SU-DHL-6 (cell line): ENCODE results near the gene PDE3A.
"Not testable (repeated sequence)": the region's sequence is repeated elsewhere in the genome, so short reads cannot be mapped to it uniquely, and the experiment has no call there.

Experiments used
- H2AFZ ChIP-seq: fragments of 200-600 bp; sonication (generic); 2 replicates; pipeline ENCODE4 v1.6.1; 2014; ENCODE audit warnings: low read depth, mild to moderate bottlenecking, moderate library complexity, mixed read lengths, antibody characterized with exemption, low read length; ENCODE audit not compliant: severe bottlenecking
- H3F3A ChIP-seq: fragments of 200-600 bp; shearing (Covaris generic); 2 replicates; pipeline ENCODE4 v1.6.0; 2016; ENCODE audit warnings: antibody characterized with exemption, mild to moderate bottlenecking; ENCODE audit not compliant: insufficient read depth
- H3K27ac ChIP-seq: fragments of 200-600 bp; sonication (generic); 2 replicates; pipeline ENCODE4 v1.5.1; 2016; ENCODE audit warnings: low read depth, mild to moderate bottlenecking, low read length, moderate library complexity, mixed read lengths
- H3K27me3 ChIP-seq: fragments of 200-600 bp; sonication (generic), shearing (Covaris generic); 2 replicates; pipeline ENCODE4 v1.6.0; 2014; ENCODE audit warnings: mild to moderate bottlenecking, low read length
- H3K36me3 ChIP-seq: fragments of 200-600 bp; sonication (generic); 2 replicates; pipeline ENCODE4 v1.6.1; 2014; ENCODE audit warnings: mild to moderate bottlenecking, low read length, mixed read lengths
- H3K4me2 ChIP-seq: fragments of 300-600, 200-600 bp; shearing (Covaris generic), sonication (generic); 2 replicates; pipeline ENCODE4 v1.6.0; 2014; ENCODE audit warnings: low read length, low read depth, mild to moderate bottlenecking; ENCODE audit not compliant: poor library complexity, severe bottlenecking
- H3K4me3 ChIP-seq: fragments of 200-600 bp; sonication (generic); 2 replicates; pipeline ENCODE4 v1.5.1; 2014; ENCODE audit warnings: antibody characterized with exemption, low read length, mild to moderate bottlenecking, mixed read lengths; ENCODE audit not compliant: insufficient read depth, poor library complexity, severe bottlenecking
- H3K79me2 ChIP-seq: fragments of 200-600 bp; sonication (generic); 2 replicates; pipeline ENCODE4 v1.6.1; 2014; ENCODE audit warnings: mild to moderate bottlenecking, low read length, moderate library complexity; ENCODE audit not compliant: insufficient read depth
- H3K9ac ChIP-seq: fragments of 200-600 bp; sonication (generic); 2 replicates; pipeline ENCODE4 v1.7.0; 2014; ENCODE audit warnings: mild to moderate bottlenecking, low read length
- H3K9me2 ChIP-seq: fragments of 200-600 bp; sonication (generic); replicated peaks from 2 replicates; pipeline ENCODE4 v1.6.1; 2014; ENCODE audit warnings: low read length; ENCODE audit not compliant: insufficient read depth
- H3K9me3 ChIP-seq: fragments of 200-600 bp; sonication (generic); 2 replicates; pipeline ENCODE4 v1.6.1; 2014; ENCODE audit warnings: low read length, mixed read lengths; ENCODE audit not compliant: insufficient read depth
- H4K20me1 ChIP-seq: fragments of 200-600 bp; sonication (generic); 2 replicates; pipeline ENCODE4 v1.6.1; 2014; ENCODE audit warnings: low read depth, mild to moderate bottlenecking, antibody characterized with exemption, low read length, moderate library complexity, mixed read lengths
- EZH2phosphoT487 ChIP-seq: fragments of 200-600 bp; sonication (generic), shearing (Covaris generic); conservative IDR thresholded peaks from 2 replicates; pipeline ENCODE4 v1.6.1; 2018; ENCODE audit warnings: mild to moderate bottlenecking, antibody characterized with exemption, low read length, moderate library complexity, mixed read lengths
- TF ChIP-seq, protein P1 (sequence below): fragments of 200-600 bp; sonication (generic); IDR thresholded peaks from one replicate; pipeline ENCODE4 v1.5.1; 2017; ENCODE audit warnings: antibody characterized with exemption, mild to moderate bottlenecking, low read length, moderate library complexity; ENCODE audit not compliant: insufficient read depth, poor library complexity, severe bottlenecking

PDE3A gene

GRCh38 chr12:20368114-20368650 lies at the start of gene PDE3A:
PDE3A (plus strand) TSS chr12:20368537; CDS start chr12:20369285, 748 bp downstream.
- TF ChIP-seq EZH2phosphoT487: no peak
- TF ChIP-seq, protein P1, sequence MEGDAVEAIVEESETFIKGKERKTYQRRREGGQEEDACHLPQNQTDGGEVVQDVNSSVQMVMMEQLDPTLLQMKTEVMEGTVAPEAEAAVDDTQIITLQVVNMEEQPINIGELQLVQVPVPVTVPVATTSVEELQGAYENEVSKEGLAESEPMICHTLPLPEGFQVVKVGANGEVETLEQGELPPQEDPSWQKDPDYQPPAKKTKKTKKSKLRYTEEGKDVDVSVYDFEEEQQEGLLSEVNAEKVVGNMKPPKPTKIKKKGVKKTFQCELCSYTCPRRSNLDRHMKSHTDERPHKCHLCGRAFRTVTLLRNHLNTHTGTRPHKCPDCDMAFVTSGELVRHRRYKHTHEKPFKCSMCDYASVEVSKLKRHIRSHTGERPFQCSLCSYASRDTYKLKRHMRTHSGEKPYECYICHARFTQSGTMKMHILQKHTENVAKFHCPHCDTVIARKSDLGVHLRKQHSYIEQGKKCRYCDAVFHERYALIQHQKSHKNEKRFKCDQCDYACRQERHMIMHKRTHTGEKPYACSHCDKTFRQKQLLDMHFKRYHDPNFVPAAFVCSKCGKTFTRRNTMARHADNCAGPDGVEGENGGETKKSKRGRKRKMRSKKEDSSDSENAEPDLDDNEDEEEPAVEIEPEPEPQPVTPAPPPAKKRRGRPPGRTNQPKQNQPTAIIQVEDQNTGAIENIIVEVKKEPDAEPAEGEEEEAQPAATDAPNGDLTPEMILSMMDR: no peak

GRCh38 chr12:20319366-20319765 lies 49.0 kb upstream of the PDE3A start:
- H3K9me3 ChIP-seq: no peaks in the 10 kb centered on the region
- no peaks in the 10 kb centered on the region for H3K79me2 ChIP-seq
- no peak overlapping the region for H3K9ac ChIP-seq
- H3K4me3 ChIP-seq: no peak overlapping the region
- no peaks in the 10 kb centered on the region for H3K9me2 ChIP-seq
- H3K27ac ChIP-seq: no peak overlapping the region
- H3K4me2 ChIP-seq: no peak overlapping the region
- no peaks in the 10 kb centered on the region for H3K27me3 ChIP-seq
- no peaks in the 10 kb centered on the region for H3F3A ChIP-seq
- TF ChIP-seq, protein P1: no peak
- no peak for TF ChIP-seq EZH2phosphoT487
- no peaks in the 10 kb centered on the region for H4K20me1 ChIP-seq
- H2AFZ ChIP-seq: no peak overlapping the region
- no peaks in the 10 kb centered on the region for H3K36me3 ChIP-seq

More at GRCh38 chr12:20368114-20368650, at the start of gene PDE3A:
- no peak within 1 kb of the TSS for H2AFZ ChIP-seq
- no peak within 1 kb of the TSS for H3K4me2 ChIP-seq
- H3K9me2 ChIP-seq: no peaks in the 10 kb centered on the region
- H3K9ac ChIP-seq: no peak within 1 kb of the TSS
- H3F3A ChIP-seq: no peaks in the 10 kb centered on the region
- no peaks in the 10 kb centered on the region for H3K36me3 ChIP-seq
- H3K79me2 ChIP-seq: no peaks in the 10 kb centered on the region
- no peak within 1 kb of the TSS for H3K27ac ChIP-seq
- H4K20me1 ChIP-seq: no peaks in the 10 kb centered on the region
- no peaks in the 10 kb centered on the region for H3K9me3 ChIP-seq
- H3K27me3 ChIP-seq: no peaks in the 10 kb centered on the region
- H3K4me3 ChIP-seq: no peak within 1 kb of the TSS

- Histone ChIP-seq H3F3A (no peaks in the 10 kb centered on the region), H3K36me3 (no peaks in the 10 kb centered on the region), H3K9ac (no peak overlapping the region), H3K9me3 (no peaks in the 10 kb centered on the region), H4K20me1 (no peaks in the 10 kb centered on the region), H2AFZ (no peak overlapping the region), H3K4me3 (no peak overlapping the region), H3K27ac (no peak overlapping the region), H3K9me2 (no peaks in the 10 kb centered on the region), H3K4me2 (no peak overlapping the region), H3K27me3 (no peaks in the 10 kb centered on the region), H3K79me2 (no peaks in the 10 kb centered on the region)
- TF ChIP-seq, protein P1: no peak
- TF ChIP-seq EZH2phosphoT487: no peak
Measured at GRCh38 chr12:20320552-20320951, 47.8 kb upstream of the PDE3A start.

DNA sequence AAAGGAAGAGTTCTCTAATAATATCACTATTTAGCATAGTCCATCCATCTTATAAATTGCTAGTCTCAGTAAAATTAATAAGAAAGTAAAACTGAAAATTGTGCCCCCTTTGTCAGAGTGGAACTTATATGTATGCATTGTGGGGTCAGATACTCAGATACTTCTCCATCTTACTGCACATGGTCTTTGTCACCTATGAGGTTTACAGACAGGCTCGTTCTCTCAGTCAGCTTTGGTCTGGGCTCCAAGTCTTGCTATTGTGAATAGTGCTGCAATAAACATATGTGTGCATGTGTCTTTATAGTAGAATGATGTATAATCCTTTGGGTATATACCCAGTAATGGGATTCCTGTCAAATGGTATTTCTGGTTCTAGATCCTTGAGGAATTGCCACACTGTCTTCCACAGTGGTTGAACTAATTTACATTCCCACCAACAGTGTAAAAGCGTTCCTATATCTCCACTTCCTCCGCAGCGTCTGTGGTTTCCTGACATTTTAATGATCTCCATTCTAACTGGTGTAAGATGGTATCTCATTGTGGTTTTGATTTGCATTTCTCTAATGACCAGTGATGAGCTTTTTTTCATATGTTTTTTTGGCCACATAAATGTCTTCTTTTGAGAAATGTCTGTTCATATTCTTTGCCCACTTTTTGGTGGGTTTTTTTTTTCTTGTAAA lies 37.4 kb upstream of the PDE3A start:
- not testable (repeated sequence) for H3K27ac ChIP-seq, H3K4me2 ChIP-seq, H3K9me2 ChIP-seq, H3K9ac ChIP-seq, H3K36me3 ChIP-seq, H3K79me2 ChIP-seq, H3K27me3 ChIP-seq, H2AFZ ChIP-seq, H3F3A ChIP-seq, H3K4me3 ChIP-seq, H4K20me1 ChIP-seq, H3K9me3 ChIP-seq
